Endothelial cell of umbilical vein (primary cell): ENCODE results near the gene GOLT1A. TPM values are rescaled to one million over a fixed set of nuclear protein-coding genes. Genes with fewer than 3 reads are reported as not detected.

Experiments used
- BruUV-seq: library from RNA; stranded (reverse); fragments of 400-500 nt; replicated peaks from 2 replicates; lab custom pipeline; 2021; lab: Mats Ljungman, UMichigan
- CTCF ChIA-PET: fragments of 300-600, 350-600 bp; sonication (Branson Sonifier 250); formaldehyde crosslinking; loops from one replicate; lab custom pipeline; 2021; ENCODE audit warnings: antibody characterized with exemption, inconsistent platforms; lab: Charles Lee
- POLR2A ChIA-PET: fragments of 300-600, 350-600 bp; sonication (Branson Sonifier 250); formaldehyde crosslinking; loops from one replicate; lab custom pipeline; 2021; ENCODE audit warnings: antibody characterized with exemption, inconsistent platforms; lab: Charles Lee
- DNase-seq: peaks from one replicate; pipeline ENCODE4 v3.0.0-alpha.2; 2011; ENCODE audit warnings: low read depth, low spot score
- FAIRE-seq: peaks from 2 replicates; lab custom pipeline; 2011; peaks lifted over from hg19 to GRCh38; lab: Jason Lieb, UNC
- H2AFZ ChIP-seq: 2 replicates; pipeline ENCODE4 v1.6.0; 2012; ENCODE audit warnings: low read depth, low read length, control low read depth, inconsistent platforms
- H3K27ac ChIP-seq: 2 replicates; pipeline ENCODE4 v1.5.1; 2011; ENCODE audit warnings: low read depth, mild to moderate bottlenecking, control low read depth, low read length, moderate library complexity; ENCODE audit not compliant: insufficient read depth
- H3K27me3 ChIP-seq, 2 experiments: 2 replicates each; pipeline versions ENCODE4 v1.6.0 to v1.6.1; 2011; ENCODE audit warnings: low read length in 2 of 2, mixed read lengths in 1 of 2; ENCODE audit not compliant: control insufficient read depth in 2 of 2, insufficient read depth in 2 of 2
- H3K36me3 ChIP-seq, 2 experiments: 2 replicates in 1 of 2; 3 replicates in 1 of 2; pipeline ENCODE4 v1.5.1; 2011; ENCODE audit warnings: low read length in 2 of 2, mild to moderate bottlenecking in 1 of 2, moderate library complexity in 1 of 2; ENCODE audit not compliant: control insufficient read depth in 2 of 2, insufficient read depth in 2 of 2; ENCODE audit errors: extremely low read depth in 1 of 2
- H3K4me1 ChIP-seq: 3 replicates; pipeline ENCODE4 v1.5.1; 2011; ENCODE audit warnings: mild to moderate bottlenecking, low read length; ENCODE audit not compliant: control insufficient read depth, insufficient read depth; ENCODE audit errors: extremely low read depth
- H3K4me2 ChIP-seq: 2 replicates; pipeline ENCODE4 v1.6.1; 2011; ENCODE audit warnings: low read length, control low read depth, mixed read lengths; ENCODE audit not compliant: insufficient read depth
- H3K4me3 ChIP-seq, 3 experiments: fragments of 200-600 bp in 1 of 3; sonication (generic), shearing (Covaris generic) in 1 of 3; replicated peaks in 1 of 3; 2 replicates each; pipeline ENCODE4 v1.5.1; 2011 to 2016; ENCODE audit warnings: control low read depth in 3 of 3, low read length in 3 of 3, mild to moderate bottlenecking in 2 of 3, inconsistent platforms in 1 of 3, low read depth in 1 of 3, moderate library complexity in 1 of 3; ENCODE audit not compliant: insufficient read depth in 1 of 3
- H3K79me2 ChIP-seq: 2 replicates; pipeline ENCODE4 v1.6.0; 2012; ENCODE audit warnings: low read length, inconsistent platforms; ENCODE audit not compliant: control insufficient read depth, insufficient read depth
- H3K9ac ChIP-seq: replicated peaks from 2 replicates; pipeline ENCODE3; 2011; ENCODE audit warnings: low read length, control low read depth; ENCODE audit not compliant: insufficient read depth; ENCODE audit errors: extremely low read depth
- H3K9me1 ChIP-seq: replicated peaks from 3 replicates; pipeline ENCODE4 v1.6.0; 2011; ENCODE audit warnings: mild to moderate bottlenecking, low read length; ENCODE audit not compliant: control insufficient read depth, insufficient read depth; ENCODE audit errors: extremely low read depth
- H3K9me3 ChIP-seq: replicated peaks from 2 replicates; pipeline ENCODE4 v1.5.1; 2012; ENCODE audit warnings: low read length, inconsistent platforms; ENCODE audit not compliant: control insufficient read depth, insufficient read depth
- H4K20me1 ChIP-seq: replicated peaks from 2 replicates; pipeline ENCODE3; 2011; ENCODE audit warnings: mild to moderate bottlenecking, low read length; ENCODE audit not compliant: control insufficient read depth, insufficient read depth; ENCODE audit errors: extremely low read depth
- EZH2 ChIP-seq: IDR thresholded peaks from 2 replicates; pipeline ENCODE4 v1.6.1; 2012; ENCODE audit warnings: borderline replicate concordance, low read depth, mild to moderate bottlenecking, moderate library complexity, low read length, inconsistent platforms; ENCODE audit not compliant: severe bottlenecking
- FOS ChIP-seq: IDR thresholded peaks from 2 replicates; pipeline ENCODE4 v1.6.1; 2011; ENCODE audit warnings: mild to moderate bottlenecking, low read length, moderate library complexity, borderline replicate concordance; ENCODE audit not compliant: insufficient read depth
- GATA2 ChIP-seq: IDR thresholded peaks from 2 replicates; pipeline ENCODE4 v1.7.0; 2011; ENCODE audit warnings: low read depth, mild to moderate bottlenecking, moderate library complexity, mixed read lengths, low read length; ENCODE audit not compliant: insufficient read length, insufficient read depth
- JUN ChIP-seq: IDR thresholded peaks from 2 replicates; pipeline ENCODE4 v1.6.1; 2011; ENCODE audit warnings: borderline replicate concordance, low read depth; ENCODE audit not compliant: insufficient read length, insufficient read depth
- MAX ChIP-seq: IDR thresholded peaks from 2 replicates; pipeline ENCODE4 v1.6.1; 2011; ENCODE audit not compliant: insufficient read depth, insufficient read length
- MYC ChIP-seq: IDR thresholded peaks from one replicate; pipeline ENCODE4 v1.6.1; 2011; ENCODE audit warnings: mild to moderate bottlenecking, low read depth, low read length
- POLR2A ChIP-seq: IDR thresholded peaks from 2 replicates; pipeline ENCODE4 v1.6.1; 2012; ENCODE audit warnings: low read depth, mild to moderate bottlenecking, control low read depth, low read length
- POLR2AphosphoS5 ChIP-seq: IDR thresholded peaks from 2 replicates; pipeline ENCODE4 v1.6.1; 2012; ENCODE audit warnings: low read depth, mild to moderate bottlenecking, control low read depth, low read length, moderate library complexity; ENCODE audit not compliant: insufficient read depth
- dilution Hi-C: fragments of 300-500 bp; cut with MboI; formaldehyde crosslinking; loops from one replicate; pipeline ENCODE4 v1.15.0; 2019; ENCODE audit warnings: low sequenced_read_pairs; ENCODE audit not compliant: extremely low pct_ligation_motif_present
- intact Hi-C: fragments of 100-400 bp; cut with micrococcal nuclease; formaldehyde crosslinking; loops from one replicate; pipeline ENCODE4 v1.10.0; 2022
- polyA plus RNA-seq, 4 experiments: library from polyadenylated mRNA; depleted of rRNA in 3 of 4; stranded (reverse) in 3 of 4; unstranded in 1 of 4; fragments of >200 nt; gene quantifications; 2 replicates each; pipeline versions ENCODE4 v1.2.1 to v1.2.3, GENCODE V29; 2011 to 2012; ENCODE audit warnings: missing spikeins in 1 of 4
- total RNA-seq: library from RNA; stranded (reverse); gene quantifications from 2 replicates; pipeline ENCODE4 v1.2.3, GENCODE V29; 2021
- TF ChIP-seq, protein P1 (sequence below), 2 donors: IDR thresholded peaks; 1 replicate in 1 of 2; 2 replicates in 1 of 2; pipeline ENCODE4 v1.5.1; 2011; ENCODE audit warnings: low read length in 2 of 2, mild to moderate bottlenecking in 2 of 2, moderate library complexity in 2 of 2, control low read depth in 1 of 2, inconsistent platforms in 1 of 2, low read depth in 1 of 2; ENCODE audit not compliant: insufficient read depth in 1 of 2; ENCODE audit errors: extremely low read depth in 1 of 2

The GOLT1A gene
- total and polyA plus RNA-seq, 2 donors (not counting 3 experiments of a cell fraction or from before 2014, with no cell fraction given): not detected

- intact Hi-C loops (no loop called here), dilution Hi-C loops (no loop called here)
- H3K79me2 ChIP-seq: no peaks in the 10 kb centered on the region
- no peaks in the 10 kb centered on the region for H3K27me3 ChIP-seq
- no peaks in the 10 kb centered on the region for H3K9me3 ChIP-seq
- no peak overlapping the region for H3K9ac ChIP-seq
- FAIRE-seq (no peak), DNase-seq (no peak)
- no peak overlapping the region for H2AFZ ChIP-seq
- CTCF ChIA-PET: interaction anchor here (0.7 to 4.9 kb wide), 8 partner anchors 15 to 169 kb away, joined by 3 to 25 read pairs (median 5); partner anchors contain the start of genes GOLT1A and PLEKHA6
- no peaks in the 10 kb centered on the region for H4K20me1 ChIP-seq
- H3K4me3 ChIP-seq: no peak overlapping the region
- TF ChIP-seq GATA2: no peak
- no peak for TF ChIP-seq EZH2
- no peak for TF ChIP-seq JUN
- no peak for TF ChIP-seq MYC
- TF ChIP-seq POLR2A: no peak
- TF ChIP-seq, protein P1, sequence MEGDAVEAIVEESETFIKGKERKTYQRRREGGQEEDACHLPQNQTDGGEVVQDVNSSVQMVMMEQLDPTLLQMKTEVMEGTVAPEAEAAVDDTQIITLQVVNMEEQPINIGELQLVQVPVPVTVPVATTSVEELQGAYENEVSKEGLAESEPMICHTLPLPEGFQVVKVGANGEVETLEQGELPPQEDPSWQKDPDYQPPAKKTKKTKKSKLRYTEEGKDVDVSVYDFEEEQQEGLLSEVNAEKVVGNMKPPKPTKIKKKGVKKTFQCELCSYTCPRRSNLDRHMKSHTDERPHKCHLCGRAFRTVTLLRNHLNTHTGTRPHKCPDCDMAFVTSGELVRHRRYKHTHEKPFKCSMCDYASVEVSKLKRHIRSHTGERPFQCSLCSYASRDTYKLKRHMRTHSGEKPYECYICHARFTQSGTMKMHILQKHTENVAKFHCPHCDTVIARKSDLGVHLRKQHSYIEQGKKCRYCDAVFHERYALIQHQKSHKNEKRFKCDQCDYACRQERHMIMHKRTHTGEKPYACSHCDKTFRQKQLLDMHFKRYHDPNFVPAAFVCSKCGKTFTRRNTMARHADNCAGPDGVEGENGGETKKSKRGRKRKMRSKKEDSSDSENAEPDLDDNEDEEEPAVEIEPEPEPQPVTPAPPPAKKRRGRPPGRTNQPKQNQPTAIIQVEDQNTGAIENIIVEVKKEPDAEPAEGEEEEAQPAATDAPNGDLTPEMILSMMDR (IDR thresholded peaks at IDR 0.05; ENCODE audit: extremely low read depth in 1 of 2, insufficient read depth in 1 of 2, low read depth in 1 of 2, low read length in 2 of 2): no peak
- no peak for TF ChIP-seq MAX
- TF ChIP-seq POLR2AphosphoS5: no peak
- TF ChIP-seq FOS: no peak
- BruUV-seq: no TSS peak
- H3K4me2 ChIP-seq: no peak overlapping the region
- POLR2A ChIA-PET: no interaction called here
- H3K36me3 ChIP-seq: no peaks in the 10 kb centered on the region
- no peaks in the 10 kb centered on the region for H3K4me1 ChIP-seq
- no peak overlapping the region for H3K27ac ChIP-seq
- no peaks in the 10 kb centered on the region for H3K9me1 ChIP-seq
These were observed 15.1 kb upstream of the GOLT1A start for GRCh38 chr1:204228896-204229295.
